GM12801 (cell line): ENCODE measurements around the gene CDC42SE1.

Source experiments
- CTCF ChIP-seq: IDR thresholded peaks from one replicate; pipeline ENCODE4 v1.5.1; 2011; ENCODE audit warnings: control low read depth; ENCODE audit not compliant: insufficient read length; ENCODE audit errors: extremely low read depth

Gene CDC42SE1

DNA sequence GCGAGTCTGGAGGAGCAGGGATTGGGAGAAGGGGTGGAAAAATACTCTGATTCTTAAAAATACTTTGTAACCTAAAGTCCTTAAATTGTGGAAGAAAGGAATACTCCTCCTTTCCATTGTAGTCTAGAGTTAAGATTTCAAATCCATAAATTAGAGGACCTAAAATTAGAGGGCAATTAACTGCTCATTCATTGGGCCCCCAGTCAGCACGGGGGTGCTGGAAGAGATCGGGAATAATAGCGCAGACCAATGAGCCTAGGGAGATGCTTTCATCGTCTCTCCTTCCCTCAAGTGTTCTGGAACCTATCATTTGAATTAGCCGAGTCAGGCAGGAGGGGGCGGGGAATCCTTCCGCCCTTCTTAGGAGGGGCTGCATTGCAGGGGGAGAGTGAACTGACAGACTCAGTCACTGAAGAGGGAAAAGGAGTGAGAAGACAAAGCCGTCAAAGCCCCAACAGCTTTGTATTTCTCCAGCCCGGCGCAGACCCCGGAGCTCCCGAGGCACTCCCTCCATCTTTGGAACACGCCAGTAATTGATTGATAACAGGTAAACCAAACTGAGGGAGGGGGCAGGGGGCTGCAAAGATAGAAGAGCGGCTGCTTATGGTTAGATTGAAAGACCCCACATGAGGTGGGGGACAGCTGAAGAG is 710 bp upstream of the CDC42SE1 start, which contains the start of gene MLLT11:
Gene MLLT11, plus strand, starts transcription at position 391 of the 650 bp plus-strand sequence. CDS start 6,828 bp downstream, outside the sequence.
- no peak for TF ChIP-seq CTCF

DNA sequence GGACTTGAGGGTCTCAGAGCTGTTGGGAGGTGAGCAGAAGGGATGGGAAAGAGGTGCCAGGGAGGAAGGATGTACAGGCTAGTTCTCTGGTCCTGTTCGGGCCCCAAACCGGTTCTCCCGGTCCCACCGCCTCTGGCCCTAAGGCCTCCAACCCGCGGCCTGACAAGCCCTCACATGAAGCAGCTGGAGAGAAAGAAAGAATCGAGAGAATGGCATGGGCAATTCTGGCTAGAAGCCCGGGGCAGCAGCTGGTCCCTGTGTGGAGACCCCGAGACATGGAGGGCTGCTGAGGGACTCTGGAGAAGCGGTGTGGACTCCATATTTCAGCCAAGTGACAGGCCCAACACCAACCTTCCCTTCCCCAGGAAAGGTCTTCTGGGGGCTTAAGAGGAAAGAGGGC is 730 bp downstream of the CDC42SE1 start:
- no peak for TF ChIP-seq CTCF

- TF ChIP-seq CTCF: no peak
Measured at GRCh38 chr1:151056149-151056548, 3.3 kb downstream of the CDC42SE1 start.

GRCh38 chr1:151055581-151055980 is 3.8 kb downstream of the CDC42SE1 start:
- no peak for TF ChIP-seq CTCF

- TF ChIP-seq CTCF: no peak
Measured at GRCh38 chr1:151054971-151055547, 4.4 kb downstream of the CDC42SE1 start.

- no peak for TF ChIP-seq CTCF
Measured at GRCh38 chr1:151051356-151052009, 7.9 kb downstream of the CDC42SE1 start.

DNA sequence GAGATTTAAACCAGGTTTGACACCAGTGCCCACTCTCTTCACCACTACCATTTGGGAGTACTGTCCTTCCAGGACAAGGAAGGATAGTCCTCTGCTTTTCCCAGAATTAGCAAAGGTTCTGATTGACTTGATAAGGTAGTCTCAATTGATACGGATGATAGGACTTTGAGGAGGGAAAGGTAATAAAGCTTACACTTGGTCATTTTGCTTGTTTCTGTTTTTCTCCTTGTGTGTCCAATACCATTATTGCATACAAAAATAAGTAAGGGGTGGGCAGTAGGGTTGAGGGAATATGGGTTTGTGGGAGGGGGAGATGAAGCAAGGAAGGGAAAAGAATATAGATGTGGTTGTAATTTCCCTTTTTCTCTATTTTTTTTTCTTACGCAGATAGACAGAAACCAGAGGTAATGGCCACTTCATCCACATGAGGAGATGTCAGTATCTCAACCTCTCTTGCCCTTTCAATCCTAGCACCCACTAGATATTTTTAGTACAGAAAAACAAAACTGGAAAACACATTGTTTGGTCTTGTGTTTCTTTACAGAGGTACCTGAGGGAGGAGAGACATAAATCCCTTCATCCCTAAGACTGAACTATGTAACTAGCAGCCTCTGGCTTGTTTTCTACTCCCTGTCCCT is 9.3 kb downstream of the CDC42SE1 start:
- no peak for TF ChIP-seq CTCF
